ENCODE data around the gene GPC6. TPM values are rescaled to one million over a fixed set of nuclear protein-coding genes. Genes with fewer than 3 reads are reported as not detected.

GPC6 gene
- polyA plus RNA-seq, 1 donor from 2014 or later: 9.0 TPM

- Histone ChIP-seq H3K9ac (ENCODE audit: low read length) (no peak overlapping the region), H3K36me3 (ENCODE audit: insufficient read depth, low read length) (no peaks in the 10 kb centered on the region), H3K27me3 (ENCODE audit: insufficient read depth, low read depth, low read length) (no peaks in the 10 kb centered on the region), H3K27ac (ENCODE audit: low read length) (no peak overlapping the region), H3K4me3 (ENCODE audit: low read length) (no peak overlapping the region), H3K9me2 (ENCODE audit: insufficient read depth, low read length) (no peaks in the 10 kb centered on the region), H4K20me1 (ENCODE audit: insufficient read depth) (no peaks in the 10 kb centered on the region), H3K4me2 (ENCODE audit: low read length) (no peak overlapping the region), H3K9me3 (ENCODE audit: low read length) (no peaks in the 10 kb centered on the region), H3F3A (ENCODE audit: insufficient read depth, low read length, poor library complexity, severe bottlenecking) (no peaks in the 10 kb centered on the region), H2AFZ (ENCODE audit: low read depth, low read length) (no peak overlapping the region), H3K79me2 (replicated peaks; ENCODE audit: insufficient read depth, low read length) (no peaks in the 10 kb centered on the region)
- TF ChIP-seq REST (IDR thresholded peaks at IDR 0.05; ENCODE audit: borderline replicate concordance): no peak
- TF ChIP-seq RAD21 (conservative IDR thresholded peaks at IDR 0.05): no peak
- TF ChIP-seq EP300 (conservative IDR thresholded peaks at IDR 0.05; ENCODE audit: poor library complexity, severe bottlenecking): no peak
- no peak for TF ChIP-seq MXI1 (conservative IDR thresholded peaks at IDR 0.05; ENCODE audit: poor library complexity, severe bottlenecking)
- no peak for TF ChIP-seq TAF1 (IDR thresholded peaks at IDR 0.05; ENCODE audit: low read depth)
- no peak for TF ChIP-seq EZH2 (IDR thresholded peaks at IDR 0.05; ENCODE audit: borderline replicate concordance, insufficient read depth, low read length, poor library complexity, severe bottlenecking)
- no peak for TF ChIP-seq CTCF (IDR thresholded peaks at IDR 0.05; ENCODE audit: poor library complexity, severe bottlenecking)
- no peak for TF ChIP-seq SMC3 (conservative IDR thresholded peaks at IDR 0.05; ENCODE audit: poor library complexity)
- TF ChIP-seq POLR2AphosphoS5 (IDR thresholded peaks at IDR 0.05): no peak
Measured at GRCh38 chr13:94093652-94094315, 867.2 kb downstream of the GPC6 start.

GRCh38 chr13:94109715-94110374 is 883.2 kb downstream of the GPC6 start:
- no peaks in the 10 kb centered on the region for H3K79me2 ChIP-seq (replicated peaks; ENCODE audit: insufficient read depth, low read length)
- no peak overlapping the region for H2AFZ ChIP-seq (ENCODE audit: low read depth, low read length)
- no peak overlapping the region for H3K9ac ChIP-seq (ENCODE audit: low read length)
- no peaks in the 10 kb centered on the region for H4K20me1 ChIP-seq (ENCODE audit: insufficient read depth)
- H3F3A ChIP-seq (ENCODE audit: insufficient read depth, low read length, poor library complexity, severe bottlenecking): no peaks in the 10 kb centered on the region
- H3K27ac ChIP-seq (ENCODE audit: low read length): no peak overlapping the region
- H3K9me2 ChIP-seq (ENCODE audit: insufficient read depth, low read length): no peaks in the 10 kb centered on the region
- H3K9me3 ChIP-seq (ENCODE audit: low read length): no peaks in the 10 kb centered on the region
- no peak for TF ChIP-seq TAF1 (IDR thresholded peaks at IDR 0.05; ENCODE audit: low read depth)
- no peak for TF ChIP-seq POLR2AphosphoS5 (IDR thresholded peaks at IDR 0.05)
- TF ChIP-seq EZH2 (IDR thresholded peaks at IDR 0.05; ENCODE audit: borderline replicate concordance, insufficient read depth, low read length, poor library complexity, severe bottlenecking): no peak
- TF ChIP-seq MXI1 (conservative IDR thresholded peaks at IDR 0.05; ENCODE audit: poor library complexity, severe bottlenecking): no peak
- TF ChIP-seq REST (IDR thresholded peaks at IDR 0.05; ENCODE audit: borderline replicate concordance): no peak
- no peak for TF ChIP-seq CTCF (IDR thresholded peaks at IDR 0.05; ENCODE audit: poor library complexity, severe bottlenecking)
- no peak for TF ChIP-seq SMC3 (conservative IDR thresholded peaks at IDR 0.05; ENCODE audit: poor library complexity)
- no peak for TF ChIP-seq RAD21 (conservative IDR thresholded peaks at IDR 0.05)
- no peak for TF ChIP-seq EP300 (conservative IDR thresholded peaks at IDR 0.05; ENCODE audit: poor library complexity, severe bottlenecking)
- no peak overlapping the region for H3K4me2 ChIP-seq (ENCODE audit: low read length)
- no peaks in the 10 kb centered on the region for H3K36me3 ChIP-seq (ENCODE audit: insufficient read depth, low read length)
- H3K27me3 ChIP-seq (ENCODE audit: insufficient read depth, low read depth, low read length): no peaks in the 10 kb centered on the region
- no peak overlapping the region for H3K4me3 ChIP-seq (ENCODE audit: low read length)

Measured in neural cell (in vitro differentiated cells).